ENCODE results near the gene PTBP1. TPM values are rescaled to one million over a fixed set of nuclear protein-coding genes. Genes with fewer than 3 reads are reported as not detected.

PTBP1 gene
- total and polyA plus RNA-seq, 2 of the 13 experiments (the other 11 are each of a cell fraction or from before 2014, with no cell fraction given) = 195 to 288 TPM

- H3K9me3 ChIP-seq (ENCODE audit: low read length) = no peaks in the 10 kb centered on the region
- peaks cover 55% of the 10 kb centered on the region for H3K79me2 ChIP-seq (ENCODE audit: insufficient read depth, low read length)
- no peak overlapping the region for H3K9ac ChIP-seq (ENCODE audit: insufficient read depth, low read depth, low read length)
- peaks cover 85% of the 10 kb centered on the region for H4K20me1 ChIP-seq (ENCODE audit: insufficient read depth, low read length)
- 98% methylated on average over 25 of the region's 34 CpGs for WGBS (ENCODE audit: low lambda C conversion rate)
- peaks cover 53 to 96% of the 10 kb centered on the region in 2 experiments; a peak in 4 of 5 replicates for H3K36me3 ChIP-seq (replicated peaks in 1 of 2; ENCODE audit: control insufficient read depth in 1 of 2, insufficient read depth in 2 of 2, low read length in 2 of 2)
- peaks cover 7% of the 10 kb centered on the region for H3K4me1 ChIP-seq (ENCODE audit: insufficient read depth, low read length)
- ATAC-seq (no peak), FAIRE-seq (no peak), DNase-seq (ENCODE audit: low spot score) (no peak)
- no peak overlapping the region for H3K27ac ChIP-seq (ENCODE audit: extremely low read length, insufficient read depth, low read length)
- no peak overlapping the region for H3K4me3 ChIP-seq (replicated peaks in 1 of 3; ENCODE audit: insufficient read depth in 1 of 3, low read depth in 2 of 3, low read length in 3 of 3)
- H2AFZ ChIP-seq (ENCODE audit: low read length) = no peak overlapping the region
- H3K4me2 ChIP-seq (ENCODE audit: low read depth, low read length) = no peak overlapping the region
- no peaks in the 10 kb centered on the region for H3K27me3 ChIP-seq (ENCODE audit: control insufficient read depth in 1 of 2, insufficient read depth in 2 of 2, low read length in 2 of 2)
- TF ChIP-seq UBTF (CRISPR knock-in tag; IDR thresholded peaks at IDR 0.05) (no peak), AGO2 (optimal IDR thresholded peaks at IDR 0.05; ENCODE audit: low read depth, low read length) (peak; percentile 90), POLR2G (IDR thresholded peaks at IDR 0.05; ENCODE audit: low read depth, low read length) (peak; percentile 46; the same call in 1 of the 2 replicates), TMF1 (CRISPR knock-in tag; IDR thresholded peaks at IDR 0.05; ENCODE audit: low read depth) (no peak), MBNL3 (CRISPR knock-in tag; conservative IDR thresholded peaks at IDR 0.05) (no peak), RBFOX2 (IDR thresholded peaks at IDR 0.05; ENCODE audit: low read depth, low read length) (peak; percentile 70), POLR2AphosphoS2 (IDR thresholded peaks at IDR 0.05; ENCODE audit: low read depth, low read length) (peak; percentile 14; the same call in 1 of the 2 replicates), SMARCE1 (IDR thresholded peaks at IDR 0.05; ENCODE audit: borderline replicate concordance) (no peak), ZBTB33 (CRISPR knock-in tag; IDR thresholded peaks at IDR 0.05) (peak; percentile 74; the same call in 1 of the 2 replicates), POLR2AphosphoS5 (IDR thresholded peaks at IDR 0.05; ENCODE audit: low read depth, low read length) (peak; percentile 10; the same call in 1 of the 2 replicates), ZSCAN29 (CRISPR knock-in tag; conservative IDR thresholded peaks at IDR 0.05) (no peak)
- no TSS peak for BruUV-seq (replicated peaks)
- ChIA-PET CTCF (ENCODE audit: low intra/inter-chr PET ratio, low total read pairs) (no interaction called here), POLR2A (no interaction called here)
- intact Hi-C loops (cut with micrococcal nuclease; ENCODE audit: unreplicated experiment) (no loop called here), in situ Hi-C loops (cut with HindIII; ENCODE audit: extremely low pct_ligation_motif_present, low pct_unique_long_range_greater_than_20kb) (no loop called here)
Observed at GRCh38 chr19:806815-807421, 9.7 kb downstream of the PTBP1 start.
